ENCODE measurements around the gene RCBTB2.

GRCh38 chr13:48500652-48501197 is 32.2 kb downstream of the RCBTB2 start:
- TF ChIP-seq, protein P1, sequence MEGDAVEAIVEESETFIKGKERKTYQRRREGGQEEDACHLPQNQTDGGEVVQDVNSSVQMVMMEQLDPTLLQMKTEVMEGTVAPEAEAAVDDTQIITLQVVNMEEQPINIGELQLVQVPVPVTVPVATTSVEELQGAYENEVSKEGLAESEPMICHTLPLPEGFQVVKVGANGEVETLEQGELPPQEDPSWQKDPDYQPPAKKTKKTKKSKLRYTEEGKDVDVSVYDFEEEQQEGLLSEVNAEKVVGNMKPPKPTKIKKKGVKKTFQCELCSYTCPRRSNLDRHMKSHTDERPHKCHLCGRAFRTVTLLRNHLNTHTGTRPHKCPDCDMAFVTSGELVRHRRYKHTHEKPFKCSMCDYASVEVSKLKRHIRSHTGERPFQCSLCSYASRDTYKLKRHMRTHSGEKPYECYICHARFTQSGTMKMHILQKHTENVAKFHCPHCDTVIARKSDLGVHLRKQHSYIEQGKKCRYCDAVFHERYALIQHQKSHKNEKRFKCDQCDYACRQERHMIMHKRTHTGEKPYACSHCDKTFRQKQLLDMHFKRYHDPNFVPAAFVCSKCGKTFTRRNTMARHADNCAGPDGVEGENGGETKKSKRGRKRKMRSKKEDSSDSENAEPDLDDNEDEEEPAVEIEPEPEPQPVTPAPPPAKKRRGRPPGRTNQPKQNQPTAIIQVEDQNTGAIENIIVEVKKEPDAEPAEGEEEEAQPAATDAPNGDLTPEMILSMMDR (IDR thresholded peaks at IDR 0.05; ENCODE audit: extremely low read depth in 1 of 2, insufficient read depth in 1 of 2, low read depth in 1 of 2, low read length in 2 of 2): no peak
- TF ChIP-seq JUN (IDR thresholded peaks at IDR 0.05; ENCODE audit: borderline replicate concordance, insufficient read depth, insufficient read length, low read depth): no peak
- TF ChIP-seq, protein P2, sequence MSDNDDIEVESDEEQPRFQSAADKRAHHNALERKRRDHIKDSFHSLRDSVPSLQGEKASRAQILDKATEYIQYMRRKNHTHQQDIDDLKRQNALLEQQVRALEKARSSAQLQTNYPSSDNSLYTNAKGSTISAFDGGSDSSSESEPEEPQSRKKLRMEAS (IDR thresholded peaks at IDR 0.05; ENCODE audit: insufficient read depth, insufficient read length): no peak
- TF ChIP-seq POLR2AphosphoS5 (IDR thresholded peaks at IDR 0.05; ENCODE audit: insufficient read depth, low read depth, low read length): no peak
- TF ChIP-seq MYC (IDR thresholded peaks at IDR 0.05; ENCODE audit: low read depth, low read length): no peak

All from endothelial cell of umbilical vein (primary cell).